ENCODE data around the gene BCO2. TPM values are rescaled to one million over a fixed set of nuclear protein-coding genes. Genes with fewer than 3 reads are reported as not detected.
A peak's percentile ranks its signal among the peaks of the same experiment; 100 is the strongest.

The BCO2 gene
- total RNA-seq, 1 experiment from 2014 or later: 2.5 TPM

- intact Hi-C loops (cut with micrococcal nuclease; ENCODE audit: unreplicated experiment): no loop called here
- no TSS peak for BruUV-seq (replicated peaks)
- DNase-seq (ENCODE audit: low spot score): no peak
- TF ChIP-seq EZH2 (IDR thresholded peaks at IDR 0.05; ENCODE audit: borderline replicate concordance, low read depth, low read length, poor library complexity, severe bottlenecking) (no peak), CTCF (conservative IDR thresholded peaks at IDR 0.05; ENCODE audit: low read depth, low read length) (no peak)
- POLR2A ChIA-PET (ENCODE audit: low non-redundant PET): no interaction called here
- H3K9me3 ChIP-seq (ENCODE audit: low read depth, low read length, poor library complexity, severe bottlenecking): no peaks in the 10 kb centered on the region
- no peak overlapping the region for H3K4me3 ChIP-seq (ENCODE audit: low read depth, low read length, poor library complexity, severe bottlenecking)
- no peaks in the 10 kb centered on the region for H3K27me3 ChIP-seq (replicated peaks; ENCODE audit: insufficient read depth, low read depth, low read length, poor library complexity)
- H3K27ac ChIP-seq (ENCODE audit: low read depth, low read length, poor library complexity, severe bottlenecking): no peak overlapping the region
- H3K36me3 ChIP-seq (ENCODE audit: insufficient read depth, low read length, poor library complexity, severe bottlenecking): no peaks in the 10 kb centered on the region
- H3K4me1 ChIP-seq (ENCODE audit: insufficient read depth, low read length, poor library complexity, severe bottlenecking): peaks cover 8% of the 10 kb centered on the region
- CTCF ChIA-PET: interaction anchor here (0.8 kb wide), 1 partner anchor 340 kb away, joined by 4 read pairs; no protein-coding TSS in a partner anchor
Observed at GRCh38 chr11:112215621-112216020, 40.3 kb downstream of the BCO2 start.

DNA sequence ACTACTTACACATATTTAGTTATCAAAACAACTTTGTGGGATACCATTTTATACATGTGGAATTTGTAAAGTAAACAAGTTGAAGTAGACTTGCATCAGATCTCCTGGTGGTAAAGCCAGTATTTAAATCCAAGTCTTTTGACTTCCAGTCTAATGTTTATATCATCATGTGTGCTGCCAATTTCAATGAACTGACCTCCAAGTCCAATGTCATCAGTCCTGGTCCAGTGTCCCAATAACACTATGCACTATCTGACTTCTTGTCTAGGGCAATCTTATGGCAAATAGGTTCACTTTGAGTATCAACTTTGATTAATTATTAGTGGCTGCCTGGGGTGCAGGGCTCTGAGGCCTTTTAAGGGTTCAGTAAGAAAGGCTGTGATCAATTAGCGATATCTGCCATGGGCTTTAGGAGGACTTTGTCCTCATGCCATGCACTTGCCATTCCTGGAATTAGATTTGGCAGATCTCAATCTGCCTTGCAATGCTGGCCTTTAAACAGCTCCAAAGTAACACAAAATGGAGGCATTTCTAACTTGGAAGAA lies 41.3 kb downstream of the BCO2 start:
- POLR2A ChIA-PET (ENCODE audit: low non-redundant PET): no interaction called here
- intact Hi-C loops (cut with micrococcal nuclease; ENCODE audit: unreplicated experiment): no loop called here
- H3K9me3 ChIP-seq (ENCODE audit: low read depth, low read length, poor library complexity, severe bottlenecking): no peaks in the 10 kb centered on the region
- no peak for DNase-seq (ENCODE audit: low spot score)
- TF ChIP-seq EZH2 (IDR thresholded peaks at IDR 0.05; ENCODE audit: borderline replicate concordance, low read depth, low read length, poor library complexity, severe bottlenecking): no peak
- TF ChIP-seq CTCF (conservative IDR thresholded peaks at IDR 0.05; ENCODE audit: low read depth, low read length): no peak
- CTCF ChIA-PET: interaction anchor here (0.8 kb wide), 1 partner anchor 339 kb away, joined by 4 read pairs; no protein-coding TSS in a partner anchor
- no TSS peak for BruUV-seq (replicated peaks)
- no peaks in the 10 kb centered on the region for H3K36me3 ChIP-seq (ENCODE audit: insufficient read depth, low read length, poor library complexity, severe bottlenecking)
- no peaks in the 10 kb centered on the region for H3K27me3 ChIP-seq (replicated peaks; ENCODE audit: insufficient read depth, low read depth, low read length, poor library complexity)
- H3K27ac ChIP-seq (ENCODE audit: low read depth, low read length, poor library complexity, severe bottlenecking): no peak overlapping the region
- H3K4me1 ChIP-seq (ENCODE audit: insufficient read depth, low read length, poor library complexity, severe bottlenecking): peaks cover 18% of the 10 kb centered on the region
- no peak overlapping the region for H3K4me3 ChIP-seq (ENCODE audit: low read depth, low read length, poor library complexity, severe bottlenecking)

DNA sequence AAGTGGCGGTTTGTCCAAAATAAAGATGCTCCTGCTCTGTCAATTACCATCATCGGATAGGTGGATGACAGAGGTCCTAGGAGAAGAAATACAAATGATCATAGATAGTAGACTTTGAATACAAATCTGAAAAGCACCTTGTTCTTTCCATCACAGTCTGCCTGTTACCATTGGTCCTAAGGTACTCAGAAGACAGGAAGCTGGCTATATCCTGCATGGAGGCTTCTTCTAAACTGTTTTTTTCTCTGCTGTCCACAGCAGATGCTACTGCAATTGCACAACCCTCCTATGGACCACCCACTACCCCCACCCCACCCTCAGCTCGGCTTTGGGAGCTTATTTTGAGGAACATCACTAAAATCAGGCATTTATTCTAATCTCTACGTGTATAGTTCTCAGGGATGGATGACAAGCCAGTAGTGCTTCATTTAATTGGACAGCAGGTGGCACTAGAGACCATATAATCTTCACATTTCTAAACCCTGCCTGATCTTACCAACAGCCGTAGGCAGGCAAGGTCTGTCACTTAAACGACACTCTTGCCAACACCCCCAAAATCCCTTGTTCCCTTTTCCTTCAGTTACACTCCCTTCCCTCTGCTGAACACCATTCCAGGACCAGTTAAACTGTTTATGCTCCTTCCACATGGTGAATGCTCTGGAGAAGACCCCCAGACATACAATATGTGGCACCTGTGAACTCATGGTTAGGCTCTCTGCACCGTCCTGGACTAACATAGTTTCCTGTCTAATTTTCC lies 44.3 kb downstream of the BCO2 start:
- DNase-seq (ENCODE audit: low spot score): peak; percentile 90
- POLR2A ChIA-PET (ENCODE audit: low non-redundant PET): interaction anchor here (0.6 kb wide), 1 partner anchor 59 kb away, joined by 3 read pairs; no protein-coding TSS in a partner anchor

More for the DNA sequence above, 44.3 kb downstream of the BCO2 start:
- intact Hi-C loops (cut with micrococcal nuclease; ENCODE audit: unreplicated experiment): loop anchor here (1.0 to 10.0 kb wide), 3 partner anchors 61 to 1069 kb away; no protein-coding TSS in a partner anchor
- no peaks in the 10 kb centered on the region for H3K9me3 ChIP-seq (ENCODE audit: low read depth, low read length, poor library complexity, severe bottlenecking)
- CTCF ChIA-PET: interaction anchor here (0.6 to 3.4 kb wide), 4 partner anchors 38 to 61 kb away, joined by 3 to 32 read pairs (median 6); no protein-coding TSS in a partner anchor
- H3K4me1 ChIP-seq (ENCODE audit: insufficient read depth, low read length, poor library complexity, severe bottlenecking): peaks cover 27% of the 10 kb centered on the region
- no peak overlapping the region for H3K4me3 ChIP-seq (ENCODE audit: low read depth, low read length, poor library complexity, severe bottlenecking)
- H3K27me3 ChIP-seq (replicated peaks; ENCODE audit: insufficient read depth, low read depth, low read length, poor library complexity): no peaks in the 10 kb centered on the region
- no TSS peak for BruUV-seq (replicated peaks)
- TF ChIP-seq EZH2 (IDR thresholded peaks at IDR 0.05; ENCODE audit: borderline replicate concordance, low read depth, low read length, poor library complexity, severe bottlenecking) (no peak), CTCF (conservative IDR thresholded peaks at IDR 0.05; ENCODE audit: low read depth, low read length) (peak; percentile 90)
- H3K36me3 ChIP-seq (ENCODE audit: insufficient read depth, low read length, poor library complexity, severe bottlenecking): no peaks in the 10 kb centered on the region
- no peak overlapping the region for H3K27ac ChIP-seq (ENCODE audit: low read depth, low read length, poor library complexity, severe bottlenecking)

Measured in A673 (cell line).